PC-3 (cell line): ENCODE results near the gene MAP2K7. TPM values are rescaled to one million over a fixed set of nuclear protein-coding genes. Genes with fewer than 3 reads are reported as not detected.

Experiments used
- ATAC-seq: fragments of 200-7000 bp; cut with Tn5 transposase; 2 replicates; pipeline ENCODE4 v1.9.1; 2020; ENCODE audit warnings: mild to moderate bottlenecking, moderate library complexity
- BruUV-seq: library from RNA; stranded (reverse); fragments of 400-500 nt; replicated peaks from 2 replicates; lab custom pipeline; 2021; lab: Mats Ljungman, UMichigan
- CTCF ChIA-PET: fragments of 300-600 bp; sonication (Branson Sonifier 250); formaldehyde crosslinking; loops from one replicate; lab custom pipeline; 2022; ENCODE audit warnings: antibody characterized with exemption; lab: Charles Lee
- POLR2A ChIA-PET: fragments of 300-600 bp; sonication (Branson Sonifier 250); formaldehyde crosslinking; loops from one replicate; lab custom pipeline; 2022; ENCODE audit warnings: antibody characterized with exemption; ENCODE audit not compliant: unreplicated experiment; lab: Charles Lee
- DNase-seq: peaks from one replicate; pipeline ENCODE4 v3.0.0-alpha.2; 2015
- H2AFZ ChIP-seq: fragments of 300-600 bp; sonication (generic); 2 replicates; pipeline ENCODE4 v1.6.0; 2016; ENCODE audit warnings: antibody characterized with exemption, low read length
- H3F3A ChIP-seq: fragments of 300-600 bp; sonication (generic); one replicate; pipeline ENCODE4 v1.6.0; 2017; ENCODE audit warnings: antibody characterized with exemption, low read length, control low read depth, mild to moderate bottlenecking; ENCODE audit not compliant: unreplicated experiment
- H3K27ac ChIP-seq: fragments of 300-600 bp; sonication (generic); 2 replicates; pipeline ENCODE4 v1.5.1; 2016; ENCODE audit warnings: mild to moderate bottlenecking, low read length
- H3K27me3 ChIP-seq: fragments of 300-600 bp; sonication (generic); 2 replicates; pipeline ENCODE4 v1.6.1; 2016; ENCODE audit warnings: low read length, mixed read lengths
- H3K36me3 ChIP-seq: fragments of 300-600 bp; sonication (generic); 2 replicates; pipeline ENCODE4 v1.6.1; 2016; ENCODE audit warnings: low read depth, mixed run types, low read length, mixed read lengths
- H3K4me1 ChIP-seq: fragments of 300-600 bp; sonication (generic); 2 replicates; pipeline ENCODE4 v1.5.1; 2016; ENCODE audit warnings: low read length; ENCODE audit not compliant: insufficient read depth
- H3K4me2 ChIP-seq: fragments of 300-600 bp; sonication (generic); 2 replicates; pipeline ENCODE4 v1.6.0; 2016; ENCODE audit warnings: low read length
- H3K4me3 ChIP-seq: fragments of 300-600 bp; sonication (generic); 2 replicates; pipeline ENCODE4 v1.5.1; 2016; ENCODE audit warnings: mild to moderate bottlenecking, low read length, mixed read lengths
- H3K79me2 ChIP-seq: fragments of 300-600 bp; sonication (generic); 2 replicates; pipeline ENCODE4 v1.6.1; 2017; ENCODE audit warnings: low read length, mixed read lengths
- H3K9ac ChIP-seq: fragments of 300-600 bp; sonication (generic); 2 replicates; pipeline ENCODE4 v1.6.0; 2016; ENCODE audit warnings: mild to moderate bottlenecking, low read length
- H3K9me2 ChIP-seq: fragments of 300-600 bp; sonication (generic); replicated peaks from 2 replicates; pipeline ENCODE4 v1.6.1; 2016; ENCODE audit warnings: mixed run types, low read length, mixed read lengths
- H3K9me3 ChIP-seq: fragments of 300-600 bp; sonication (generic); 2 replicates; pipeline ENCODE4 v1.6.1; 2016; ENCODE audit warnings: low read length, mixed read lengths
- H4K20me1 ChIP-seq: fragments of 300-600 bp; sonication (generic); 2 replicates; pipeline ENCODE4 v1.6.1; 2016; ENCODE audit warnings: low read length, mixed read lengths
- CTCF ChIP-seq: fragments of 300-600 bp; sonication (generic); conservative IDR thresholded peaks from 2 replicates; pipeline ENCODE4 v1.5.1; 2017; ENCODE audit warnings: antibody characterized with exemption, low read depth, mild to moderate bottlenecking, low read length
- EZH2 ChIP-seq: fragments of 300-600 bp; sonication (generic); IDR thresholded peaks from one replicate; pipeline ENCODE4 v1.6.1; 2017; ENCODE audit warnings: antibody characterized with exemption, mild to moderate bottlenecking, low read length; ENCODE audit not compliant: unreplicated experiment
- EZH2phosphoT487 ChIP-seq: fragments of 300-600 bp; sonication (generic); IDR thresholded peaks from 2 replicates; pipeline ENCODE4 v1.6.1; 2018; ENCODE audit warnings: mild to moderate bottlenecking, antibody characterized with exemption, low read length, borderline replicate concordance
- intact Hi-C: fragments of 100-400 bp; cut with micrococcal nuclease; formaldehyde crosslinking; loops from 2 replicates; pipeline ENCODE4 v1.9.0; 2023
- total RNA-seq: library from RNA; depleted of rRNA; stranded (reverse); fragments of >200 nt; gene quantifications from 2 replicates; pipeline ENCODE4 v1.2.3, GENCODE V29; 2014

MAP2K7 gene
- total RNA-seq, 1 experiment from 2014 or later, result 39.3 TPM

GRCh38 chr19:7932276-7932929, 28.7 kb downstream of the MAP2K7 start:
- Histone ChIP-seq H3K4me1 (peaks cover 32% of the 10 kb centered on the region), H2AFZ (no peak overlapping the region), H3K9ac (no peak overlapping the region), H3K4me2 (no peak overlapping the region), H3F3A (no peaks in the 10 kb centered on the region), H3K9me3 (no peaks in the 10 kb centered on the region), H3K27ac (no peak overlapping the region), H4K20me1 (0 out of 2 replicates have a peak, but pooled peaks cover 5% of the 10 kb centered on the region), H3K27me3 (no peaks in the 10 kb centered on the region), H3K79me2 (no peaks in the 10 kb centered on the region), H3K4me3 (no peak overlapping the region), H3K36me3 (peaks cover 62% of the 10 kb centered on the region), H3K9me2 (no peaks in the 10 kb centered on the region)
- ChIA-PET POLR2A (no interaction called here), CTCF (no interaction called here)
- BruUV-seq, result no TSS peak
- ATAC-seq, result no peak
- intact Hi-C loops, result no loop called here
- no peak for DNase-seq
- no peak for TF ChIP-seq CTCF
- no peak for TF ChIP-seq EZH2phosphoT487
- TF ChIP-seq EZH2, result no peak

- no peaks in the 10 kb centered on the region for H3K9me2 ChIP-seq
- intact Hi-C loops, result no loop called here
- no peak for DNase-seq
- H3F3A ChIP-seq, result no peaks in the 10 kb centered on the region
- H3K79me2 ChIP-seq, result 0 out of 2 replicates have a peak, but pooled peaks cover 3% of the 10 kb centered on the region
- TF ChIP-seq EZH2 (no peak), EZH2phosphoT487 (no peak), CTCF (no peak)
- H3K9me3 ChIP-seq, result no peaks in the 10 kb centered on the region
- no peak overlapping the region for H3K9ac ChIP-seq
- H3K36me3 ChIP-seq, result peaks cover 66% of the 10 kb centered on the region
- ATAC-seq, result no peak
- peaks cover 30% of the 10 kb centered on the region for H3K4me1 ChIP-seq
- no peak overlapping the region for H2AFZ ChIP-seq
- H3K27ac ChIP-seq, result no peak overlapping the region
- no peak overlapping the region for H3K4me2 ChIP-seq
- no peaks in the 10 kb centered on the region for H3K27me3 ChIP-seq
- 0 out of 2 replicates have a peak, but pooled peaks cover 1% of the 10 kb centered on the region for H4K20me1 ChIP-seq
- POLR2A ChIA-PET, result no interaction called here
- no TSS peak for BruUV-seq
- CTCF ChIA-PET, result no interaction called here
- H3K4me3 ChIP-seq, result no peak overlapping the region
Measured at GRCh38 chr19:7932930-7933300, 29.2 kb downstream of the MAP2K7 start.

GRCh38 chr19:7933411-7933810, 29.7 kb downstream of the MAP2K7 start:
- Histone ChIP-seq H3K9me2 (no peaks in the 10 kb centered on the region), H3K27ac (no peak overlapping the region), H3K4me2 (no peak overlapping the region), H3F3A (no peaks in the 10 kb centered on the region), H3K79me2 (0 out of 2 replicates have a peak, but pooled peaks cover 8% of the 10 kb centered on the region), H3K36me3 (peaks cover 71% of the 10 kb centered on the region), H4K20me1 (no peaks in the 10 kb centered on the region), H3K9me3 (no peaks in the 10 kb centered on the region), H2AFZ (no peak overlapping the region), H3K4me3 (no peak overlapping the region), H3K9ac (no peak overlapping the region), H3K4me1 (peaks cover 25% of the 10 kb centered on the region), H3K27me3 (no peaks in the 10 kb centered on the region)
- intact Hi-C loops, result no loop called here
- ChIA-PET POLR2A (interaction anchor here (0.9 kb wide), 1 partner anchor 314 kb away, joined by 3 read pairs; no protein-coding TSS in a partner anchor), CTCF (interaction anchor here (0.6 kb wide), 1 partner anchor 253 kb away, joined by 3 read pairs; the partner anchor contains the start of gene TRAPPC5)
- BruUV-seq, result no TSS peak
- ATAC-seq (no peak), DNase-seq (no peak)
- TF ChIP-seq EZH2phosphoT487, result no peak
- no peak for TF ChIP-seq EZH2
- peak; percentile 74 for TF ChIP-seq CTCF
